ENCODE results near the gene SP1. TPM values are rescaled to one million over a fixed set of nuclear protein-coding genes. Genes with fewer than 3 reads are reported as not detected.
"Not testable (repeated sequence)": the region's sequence is repeated elsewhere in the genome, so short reads cannot be mapped to it uniquely, and the experiment has no call there.

Gene SP1
- polyA plus RNA-seq, 1 donor from 2014 or later = 7.3 TPM

GRCh38 chr12:53418221-53418620, 38.2 kb downstream of the SP1 start:
- TF ChIP-seq, protein P1, sequence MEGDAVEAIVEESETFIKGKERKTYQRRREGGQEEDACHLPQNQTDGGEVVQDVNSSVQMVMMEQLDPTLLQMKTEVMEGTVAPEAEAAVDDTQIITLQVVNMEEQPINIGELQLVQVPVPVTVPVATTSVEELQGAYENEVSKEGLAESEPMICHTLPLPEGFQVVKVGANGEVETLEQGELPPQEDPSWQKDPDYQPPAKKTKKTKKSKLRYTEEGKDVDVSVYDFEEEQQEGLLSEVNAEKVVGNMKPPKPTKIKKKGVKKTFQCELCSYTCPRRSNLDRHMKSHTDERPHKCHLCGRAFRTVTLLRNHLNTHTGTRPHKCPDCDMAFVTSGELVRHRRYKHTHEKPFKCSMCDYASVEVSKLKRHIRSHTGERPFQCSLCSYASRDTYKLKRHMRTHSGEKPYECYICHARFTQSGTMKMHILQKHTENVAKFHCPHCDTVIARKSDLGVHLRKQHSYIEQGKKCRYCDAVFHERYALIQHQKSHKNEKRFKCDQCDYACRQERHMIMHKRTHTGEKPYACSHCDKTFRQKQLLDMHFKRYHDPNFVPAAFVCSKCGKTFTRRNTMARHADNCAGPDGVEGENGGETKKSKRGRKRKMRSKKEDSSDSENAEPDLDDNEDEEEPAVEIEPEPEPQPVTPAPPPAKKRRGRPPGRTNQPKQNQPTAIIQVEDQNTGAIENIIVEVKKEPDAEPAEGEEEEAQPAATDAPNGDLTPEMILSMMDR (IDR thresholded peaks at IDR 0.05; ENCODE audit: poor library complexity, severe bottlenecking) = no peak
- no peak for TF ChIP-seq TAF1 (IDR thresholded peaks at IDR 0.05; ENCODE audit: low read depth)
- no peak for TF ChIP-seq EZH2 (IDR thresholded peaks at IDR 0.05; ENCODE audit: borderline replicate concordance, insufficient read depth, low read length, poor library complexity, severe bottlenecking)
- no peak for TF ChIP-seq POLR2AphosphoS5 (IDR thresholded peaks at IDR 0.05)
- no peak for TF ChIP-seq EP300 (conservative IDR thresholded peaks at IDR 0.05; ENCODE audit: poor library complexity, severe bottlenecking)
- TF ChIP-seq MXI1 (conservative IDR thresholded peaks at IDR 0.05; ENCODE audit: poor library complexity, severe bottlenecking) = no peak
- TF ChIP-seq, protein P2, sequence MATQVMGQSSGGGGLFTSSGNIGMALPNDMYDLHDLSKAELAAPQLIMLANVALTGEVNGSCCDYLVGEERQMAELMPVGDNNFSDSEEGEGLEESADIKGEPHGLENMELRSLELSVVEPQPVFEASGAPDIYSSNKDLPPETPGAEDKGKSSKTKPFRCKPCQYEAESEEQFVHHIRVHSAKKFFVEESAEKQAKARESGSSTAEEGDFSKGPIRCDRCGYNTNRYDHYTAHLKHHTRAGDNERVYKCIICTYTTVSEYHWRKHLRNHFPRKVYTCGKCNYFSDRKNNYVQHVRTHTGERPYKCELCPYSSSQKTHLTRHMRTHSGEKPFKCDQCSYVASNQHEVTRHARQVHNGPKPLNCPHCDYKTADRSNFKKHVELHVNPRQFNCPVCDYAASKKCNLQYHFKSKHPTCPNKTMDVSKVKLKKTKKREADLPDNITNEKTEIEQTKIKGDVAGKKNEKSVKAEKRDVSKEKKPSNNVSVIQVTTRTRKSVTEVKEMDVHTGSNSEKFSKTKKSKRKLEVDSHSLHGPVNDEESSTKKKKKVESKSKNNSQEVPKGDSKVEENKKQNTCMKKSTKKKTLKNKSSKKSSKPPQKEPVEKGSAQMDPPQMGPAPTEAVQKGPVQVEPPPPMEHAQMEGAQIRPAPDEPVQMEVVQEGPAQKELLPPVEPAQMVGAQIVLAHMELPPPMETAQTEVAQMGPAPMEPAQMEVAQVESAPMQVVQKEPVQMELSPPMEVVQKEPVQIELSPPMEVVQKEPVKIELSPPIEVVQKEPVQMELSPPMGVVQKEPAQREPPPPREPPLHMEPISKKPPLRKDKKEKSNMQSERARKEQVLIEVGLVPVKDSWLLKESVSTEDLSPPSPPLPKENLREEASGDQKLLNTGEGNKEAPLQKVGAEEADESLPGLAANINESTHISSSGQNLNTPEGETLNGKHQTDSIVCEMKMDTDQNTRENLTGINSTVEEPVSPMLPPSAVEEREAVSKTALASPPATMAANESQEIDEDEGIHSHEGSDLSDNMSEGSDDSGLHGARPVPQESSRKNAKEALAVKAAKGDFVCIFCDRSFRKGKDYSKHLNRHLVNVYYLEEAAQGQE (IDR thresholded peaks at IDR 0.05; ENCODE audit: borderline replicate concordance) = no peak
- TF ChIP-seq RAD21 (conservative IDR thresholded peaks at IDR 0.05) = no peak
- no peak for TF ChIP-seq SMC3 (conservative IDR thresholded peaks at IDR 0.05; ENCODE audit: poor library complexity)
- Histone ChIP-seq H3K9me2 (ENCODE audit: insufficient read depth, low read length) (no peaks in the 10 kb centered on the region), H3K9me3 (ENCODE audit: low read length) (no peaks in the 10 kb centered on the region), H3K79me2 (replicated peaks; ENCODE audit: insufficient read depth, low read length) (no peaks in the 10 kb centered on the region), H3K9ac (ENCODE audit: low read length) (no peak overlapping the region), H3K27ac (ENCODE audit: low read length) (no peak overlapping the region), H3K4me2 (ENCODE audit: low read length) (no peak overlapping the region), H3K4me3 (ENCODE audit: low read length) (no peak overlapping the region), H2AFZ (ENCODE audit: low read depth, low read length) (no peak overlapping the region), H3F3A (ENCODE audit: insufficient read depth, low read length, poor library complexity, severe bottlenecking) (no peaks in the 10 kb centered on the region), H4K20me1 (ENCODE audit: insufficient read depth) (no peaks in the 10 kb centered on the region), H3K27me3 (ENCODE audit: insufficient read depth, low read depth, low read length) (no peaks in the 10 kb centered on the region), H3K36me3 (ENCODE audit: insufficient read depth, low read length) (no peaks in the 10 kb centered on the region)

GRCh38 chr12:53419756-53420155, 39.8 kb downstream of the SP1 start:
- Histone ChIP-seq H3K9me3 (ENCODE audit: low read length) (no peaks in the 10 kb centered on the region), H3K4me3 (ENCODE audit: low read length) (no peak overlapping the region), H2AFZ (ENCODE audit: low read depth, low read length) (no peak overlapping the region), H3K27me3 (ENCODE audit: insufficient read depth, low read depth, low read length) (no peaks in the 10 kb centered on the region), H4K20me1 (ENCODE audit: insufficient read depth) (no peaks in the 10 kb centered on the region), H3K4me2 (ENCODE audit: low read length) (no peak overlapping the region), H3F3A (ENCODE audit: insufficient read depth, low read length, poor library complexity, severe bottlenecking) (no peaks in the 10 kb centered on the region), H3K79me2 (replicated peaks; ENCODE audit: insufficient read depth, low read length) (no peaks in the 10 kb centered on the region), H3K36me3 (ENCODE audit: insufficient read depth, low read length) (no peaks in the 10 kb centered on the region), H3K27ac (ENCODE audit: low read length) (no peak overlapping the region), H3K9me2 (ENCODE audit: insufficient read depth, low read length) (no peaks in the 10 kb centered on the region), H3K9ac (ENCODE audit: low read length) (no peak overlapping the region)
- TF ChIP-seq RAD21 (conservative IDR thresholded peaks at IDR 0.05) = no peak
- TF ChIP-seq, protein P1 (IDR thresholded peaks at IDR 0.05; ENCODE audit: poor library complexity, severe bottlenecking) = no peak
- no peak for TF ChIP-seq SMC3 (conservative IDR thresholded peaks at IDR 0.05; ENCODE audit: poor library complexity)
- no peak for TF ChIP-seq TAF1 (IDR thresholded peaks at IDR 0.05; ENCODE audit: low read depth)
- TF ChIP-seq, protein P2 (IDR thresholded peaks at IDR 0.05; ENCODE audit: borderline replicate concordance) = no peak
- TF ChIP-seq MXI1 (conservative IDR thresholded peaks at IDR 0.05; ENCODE audit: poor library complexity, severe bottlenecking) = no peak
- TF ChIP-seq POLR2AphosphoS5 (IDR thresholded peaks at IDR 0.05) = no peak
- no peak for TF ChIP-seq EZH2 (IDR thresholded peaks at IDR 0.05; ENCODE audit: borderline replicate concordance, insufficient read depth, low read length, poor library complexity, severe bottlenecking)
- TF ChIP-seq EP300 (conservative IDR thresholded peaks at IDR 0.05; ENCODE audit: poor library complexity, severe bottlenecking) = no peak

DNA sequence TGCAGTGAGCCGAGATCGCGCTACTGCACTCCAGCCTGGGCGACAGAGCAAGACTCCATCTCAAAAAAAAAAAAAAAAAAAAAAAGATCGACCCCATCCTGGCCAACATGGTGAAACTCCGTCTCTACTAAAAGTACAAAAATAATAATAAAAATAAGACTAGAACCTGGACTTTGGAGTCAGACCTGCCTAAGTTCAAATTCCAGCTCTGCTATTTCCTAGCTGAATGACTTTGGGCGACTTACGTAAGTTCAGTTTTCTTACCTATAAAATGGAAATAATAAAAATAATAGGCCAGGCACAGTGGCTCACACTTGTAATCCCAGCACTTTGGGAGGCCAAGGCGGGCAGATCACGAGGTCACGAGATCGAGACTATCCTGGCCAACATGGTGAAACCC, 42.3 kb downstream of the SP1 start:
- not testable (repeated sequence) for H4K20me1 ChIP-seq (ENCODE audit: insufficient read depth); H3K9me3 ChIP-seq (ENCODE audit: low read length); H3K4me3 ChIP-seq (ENCODE audit: low read length); H3K27me3 ChIP-seq (ENCODE audit: insufficient read depth, low read depth, low read length); H2AFZ ChIP-seq (ENCODE audit: low read depth, low read length); H3F3A ChIP-seq (ENCODE audit: insufficient read depth, low read length, poor library complexity, severe bottlenecking); H3K27ac ChIP-seq (ENCODE audit: low read length); H3K9ac ChIP-seq (ENCODE audit: low read length); H3K36me3 ChIP-seq (ENCODE audit: insufficient read depth, low read length); H3K4me2 ChIP-seq (ENCODE audit: low read length); H3K79me2 ChIP-seq (replicated peaks; ENCODE audit: insufficient read depth, low read length); H3K9me2 ChIP-seq (ENCODE audit: insufficient read depth, low read length)

Measured in neural cell (in vitro differentiated cells).